H9 (cell line): Measurements from ENCODE around the gene RWDD2A. TPM values are rescaled to one million over a fixed set of nuclear protein-coding genes. Genes with fewer than 3 reads are reported as not detected.

ENCODE experiments used
- DNase-seq: peaks from one replicate; pipeline ENCODE4 v3.0.0-alpha.2; 2017
- H2AFZ ChIP-seq: one replicate; pipeline ENCODE4 v1.6.1; 2013; ENCODE audit warnings: mild to moderate bottlenecking, low read length, control low read depth, moderate library complexity
- H2AK5ac ChIP-seq: 2 replicates; pipeline ENCODE4 v1.6.1; 2013; ENCODE audit warnings: low read length, control low read depth, mixed read lengths; ENCODE audit not compliant: insufficient read length
- H2BK120ac ChIP-seq: one replicate; pipeline ENCODE4 v1.6.1; 2013; ENCODE audit warnings: low read depth, mild to moderate bottlenecking, low read length, control low read depth, inconsistent platforms; ENCODE audit not compliant: poor library complexity, severe bottlenecking
- H2BK12ac ChIP-seq: 2 replicates; pipeline ENCODE4 v1.6.1; 2013; ENCODE audit warnings: low read length, control low read depth, mixed read lengths, low read depth; ENCODE audit not compliant: insufficient read length
- H2BK15ac ChIP-seq: 2 replicates; pipeline ENCODE4 v1.6.1; 2013; ENCODE audit warnings: low read depth, low read length, control low read depth
- H2BK20ac ChIP-seq: one replicate; pipeline ENCODE4 v1.6.1; 2013; ENCODE audit warnings: low read depth, mild to moderate bottlenecking, low read length, control low read depth, inconsistent platforms; ENCODE audit not compliant: poor library complexity, severe bottlenecking
- H2BK5ac ChIP-seq: 2 replicates; pipeline ENCODE4 v1.6.1; 2013; ENCODE audit warnings: low read length, control low read depth, mixed read lengths; ENCODE audit not compliant: insufficient read length
- H3K14ac ChIP-seq: 2 replicates; pipeline ENCODE4 v1.6.1; 2013; ENCODE audit warnings: low read length, control low read depth; ENCODE audit not compliant: insufficient read depth
- H3K18ac ChIP-seq: 2 replicates; pipeline ENCODE4 v1.6.1; 2013; ENCODE audit warnings: low read depth, mild to moderate bottlenecking, mixed read lengths, low read length, control low read depth; ENCODE audit not compliant: insufficient read length
- H3K23ac ChIP-seq: 2 replicates; pipeline ENCODE4 v1.6.1; 2013; ENCODE audit warnings: low read length, control low read depth, mixed read lengths, low read depth; ENCODE audit not compliant: insufficient read length
- H3K23me2 ChIP-seq: 2 replicates; pipeline ENCODE4 v1.6.1; 2013; ENCODE audit warnings: low read depth, mild to moderate bottlenecking, mixed read lengths, low read length, control low read depth; ENCODE audit not compliant: insufficient read length, poor library complexity, severe bottlenecking
- H3K27ac ChIP-seq: 2 replicates; pipeline ENCODE4 v1.5.1; 2013; ENCODE audit warnings: low read length, control low read depth, mixed read lengths, low read depth; ENCODE audit not compliant: insufficient read length
- H3K27me3 ChIP-seq: 2 replicates; pipeline ENCODE4 v1.6.1; 2013; ENCODE audit warnings: low read length, control low read depth, inconsistent platforms; ENCODE audit not compliant: insufficient read depth
- H3K4ac ChIP-seq: 2 replicates; pipeline ENCODE4 v1.6.1; 2013; ENCODE audit warnings: low read depth, mild to moderate bottlenecking, control low read depth, inconsistent platforms, low read length, moderate library complexity
- H3K4me1 ChIP-seq: 2 replicates; pipeline ENCODE4 v1.6.1; 2013; ENCODE audit warnings: low read length, control low read depth, inconsistent platforms; ENCODE audit not compliant: insufficient read depth
- H3K4me2 ChIP-seq: 2 replicates; pipeline ENCODE4 v1.6.1; 2013; ENCODE audit warnings: low read length, control low read depth, mixed read lengths; ENCODE audit not compliant: insufficient read length, insufficient read depth
- H3K56ac ChIP-seq: 2 replicates; pipeline ENCODE4 v1.6.1; 2013; ENCODE audit warnings: low read depth, mild to moderate bottlenecking, mixed read lengths, low read length, control low read depth; ENCODE audit not compliant: insufficient read length
- H3K79me1 ChIP-seq: 2 replicates; pipeline ENCODE4 v1.6.1; 2013; ENCODE audit warnings: low read depth, mild to moderate bottlenecking, moderate library complexity, low read length, control low read depth, inconsistent platforms; ENCODE audit not compliant: insufficient read depth, poor library complexity, severe bottlenecking
- H3K79me2 ChIP-seq: 2 replicates; pipeline ENCODE4 v1.6.1; 2013; ENCODE audit warnings: low read length, control low read depth, inconsistent platforms; ENCODE audit not compliant: insufficient read depth
- H3K9ac ChIP-seq: 2 replicates; pipeline ENCODE4 v1.6.1; 2013; ENCODE audit warnings: low read length, control low read depth, mixed read lengths; ENCODE audit not compliant: insufficient read length; ENCODE audit errors: extremely low read depth
- H3K9me3 ChIP-seq: one replicate; pipeline ENCODE4 v1.6.1; 2013; ENCODE audit warnings: low read depth, low read length, inconsistent platforms; ENCODE audit not compliant: control insufficient read depth
- H3T11ph ChIP-seq: one replicate; pipeline ENCODE4 v1.6.1; 2013; ENCODE audit warnings: mild to moderate bottlenecking, low read length, control low read depth, inconsistent platforms
- H4K20me1 ChIP-seq: one replicate; pipeline ENCODE4 v1.6.1; 2013; ENCODE audit not compliant: control insufficient read depth, insufficient read length, insufficient read depth
- H4K5ac ChIP-seq: 2 replicates; pipeline ENCODE4 v1.6.1; 2013; ENCODE audit warnings: low read depth, mild to moderate bottlenecking, mixed read lengths, low read length, control low read depth; ENCODE audit not compliant: insufficient read length
- H4K8ac ChIP-seq: replicated peaks from 2 replicates; pipeline ENCODE4 v1.6.1; 2013; ENCODE audit warnings: low read length, control low read depth, mixed read lengths, low read depth; ENCODE audit not compliant: insufficient read length
- H4K91ac ChIP-seq: 2 replicates; pipeline ENCODE4 v1.6.1; 2013; ENCODE audit warnings: low read depth, mild to moderate bottlenecking, moderate library complexity, mixed read lengths, low read length, control low read depth; ENCODE audit not compliant: insufficient read length
- H3K27ac Mint-ChIP-seq, 3 experiments: 2 replicates in 2 of 3; 3 replicates in 1 of 3; pipeline ENCODE4 v1.8.0; 2020 to 2021; ENCODE audit warnings: mixed read lengths in 3 of 3, mild to moderate bottlenecking in 1 of 3, moderate library complexity in 1 of 3
- H3K27me3 Mint-ChIP-seq: 2 replicates; pipeline ENCODE4 v1.8.0; 2021; ENCODE audit warnings: low read depth, mild to moderate bottlenecking, moderate library complexity, mixed read lengths
- H3K36me3 Mint-ChIP-seq, 3 experiments: 2 replicates in 2 of 3; 3 replicates in 1 of 3; pipeline ENCODE4 v1.8.0; 2020 to 2021; ENCODE audit warnings: low read depth in 3 of 3, mixed read lengths in 3 of 3; ENCODE audit not compliant: insufficient read depth in 1 of 3
- H3K4me1 Mint-ChIP-seq, 2 experiments: 2 replicates each; pipeline ENCODE4 v1.8.0; 2020; ENCODE audit warnings: mixed read lengths in 2 of 2
- H3K4me3 Mint-ChIP-seq, 2 experiments: 2 replicates in 1 of 2; 3 replicates in 1 of 2; pipeline ENCODE4 v1.8.0; 2020 to 2021; ENCODE audit warnings: mild to moderate bottlenecking in 2 of 2, mixed read lengths in 2 of 2, moderate library complexity in 1 of 2
- H3K9me3 Mint-ChIP-seq, 2 experiments: 2 replicates in 1 of 2; 3 replicates in 1 of 2; pipeline ENCODE4 v1.8.0; 2020; ENCODE audit warnings: mild to moderate bottlenecking in 2 of 2, mixed read lengths in 2 of 2, moderate library complexity in 1 of 2
- CTCF ChIP-seq: fragments of 200-600 bp; sonication (generic); conservative IDR thresholded peaks from 3 replicates; pipeline ENCODE4 v1.8.0; 2021; ENCODE audit warnings: antibody characterized with exemption, mild to moderate bottlenecking
- total RNA-seq: library from RNA; stranded (reverse); gene quantifications from 2 replicates; pipeline ENCODE4 v1.2.1, GENCODE V29; 2021

RWDD2A gene
- total RNA-seq, 1 experiment from 2014 or later: 3.2 TPM

GRCh38 chr6:83216806-83217205, 23.6 kb downstream of the RWDD2A start:
- no peak overlapping the region for H2BK120ac ChIP-seq
- H3K4me1 ChIP-seq: no peaks in the 10 kb centered on the region
- DNase-seq: no peak
- H3K56ac ChIP-seq: no peak overlapping the region
- no peak overlapping the region for H4K91ac ChIP-seq
- no peak for TF ChIP-seq CTCF
- no peak overlapping the region for H3K27ac ChIP-seq
- no peak overlapping the region for H3K4me2 ChIP-seq
- H4K8ac ChIP-seq: no peak overlapping the region
- no peak overlapping the region for H2AK5ac ChIP-seq
- no peaks in the 10 kb centered on the region for H3K27me3 Mint-ChIP-seq
- H3T11ph ChIP-seq: no peak overlapping the region
- H3K23ac ChIP-seq: no peak overlapping the region
- no peak overlapping the region for H3K27ac Mint-ChIP-seq
- H2AFZ ChIP-seq: no peak overlapping the region
- H3K27me3 ChIP-seq: no peaks in the 10 kb centered on the region
- no peak overlapping the region for H3K14ac ChIP-seq
- no peak overlapping the region for H2BK5ac ChIP-seq
- no peak overlapping the region for H2BK15ac ChIP-seq
- no peak overlapping the region for H4K5ac ChIP-seq
- H3K4me1 Mint-ChIP-seq: no peaks in the 10 kb centered on the region
- H3K36me3 Mint-ChIP-seq: no peaks in the 10 kb centered on the region
- no peak overlapping the region for H2BK20ac ChIP-seq
- no peaks in the 10 kb centered on the region for H3K9me3 ChIP-seq
- H3K9me3 Mint-ChIP-seq: no peaks in the 10 kb centered on the region
- H3K9ac ChIP-seq: no peak overlapping the region
- H2BK12ac ChIP-seq: no peak overlapping the region
- no peak overlapping the region for H3K18ac ChIP-seq
- H3K79me1 ChIP-seq: no peaks in the 10 kb centered on the region
- H3K4me3 Mint-ChIP-seq: no peak overlapping the region
- no peak overlapping the region for H3K4ac ChIP-seq
- H3K23me2 ChIP-seq: no peaks in the 10 kb centered on the region
- H4K20me1 ChIP-seq: no peaks in the 10 kb centered on the region
- no peaks in the 10 kb centered on the region for H3K79me2 ChIP-seq
